ENCODE results near the gene SLX1A. TPM values are rescaled to one million over a fixed set of nuclear protein-coding genes. Genes with fewer than 3 reads are reported as not detected.

SLX1A gene
- total RNA-seq, 1 donor from 2014 or later, result 28.7 TPM

DNA sequence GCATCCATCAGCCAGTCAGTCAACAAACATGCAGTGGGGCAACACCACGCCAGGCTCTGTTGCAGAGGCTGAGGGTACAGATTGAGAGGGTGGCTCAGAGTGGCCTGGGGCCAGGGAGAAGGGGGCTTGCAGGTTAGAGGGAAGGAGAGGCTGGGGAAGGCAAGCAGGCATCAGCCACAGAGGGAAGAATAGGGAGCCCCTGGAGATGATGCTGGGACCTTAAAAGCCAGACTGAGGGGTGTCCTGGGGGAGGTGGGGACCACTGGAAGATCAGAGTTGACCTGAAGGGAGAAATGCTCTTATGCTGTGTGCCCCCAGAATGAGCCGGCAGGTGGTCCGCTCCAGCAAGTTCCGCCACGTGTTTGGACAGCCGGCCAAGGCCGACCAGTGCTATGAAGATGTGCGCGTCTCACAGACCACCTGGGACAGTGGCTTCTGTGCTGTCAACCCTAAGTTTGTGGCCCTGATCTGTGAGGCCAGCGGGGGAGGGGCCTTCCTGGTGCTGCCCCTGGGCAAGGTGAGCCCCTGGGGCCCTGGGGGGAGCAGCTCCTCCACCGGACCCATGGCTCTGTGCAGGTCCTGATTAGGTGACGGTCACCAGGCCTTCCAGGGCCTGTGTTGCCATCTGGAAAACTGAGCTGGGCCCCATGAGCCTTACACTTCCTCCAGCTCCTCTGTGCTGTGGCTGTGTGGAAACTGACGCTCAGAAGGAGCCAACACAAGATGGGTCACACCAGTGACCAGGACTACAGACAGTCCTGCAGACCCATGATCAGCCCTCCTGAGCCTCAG lies 8.6 kb upstream of the SLX1A start:
- DNase-seq (ENCODE audit: low spot score, unreplicated experiment), result no peak
- H3K9me3 Mint-ChIP-seq (ENCODE audit: low read depth), result no peaks in the 10 kb centered on the region
- H3K27me3 Mint-ChIP-seq, result peaks cover 20% of the 10 kb centered on the region
- no peaks in the 10 kb centered on the region for H3K4me1 Mint-ChIP-seq (ENCODE audit: low read depth)
- no peak overlapping the region for H3K27ac Mint-ChIP-seq
- no peaks in the 10 kb centered on the region for H3K36me3 Mint-ChIP-seq (ENCODE audit: insufficient read depth)
- no peak overlapping the region for H3K4me3 Mint-ChIP-seq (ENCODE audit: low read depth)
- TF ChIP-seq, protein P1, sequence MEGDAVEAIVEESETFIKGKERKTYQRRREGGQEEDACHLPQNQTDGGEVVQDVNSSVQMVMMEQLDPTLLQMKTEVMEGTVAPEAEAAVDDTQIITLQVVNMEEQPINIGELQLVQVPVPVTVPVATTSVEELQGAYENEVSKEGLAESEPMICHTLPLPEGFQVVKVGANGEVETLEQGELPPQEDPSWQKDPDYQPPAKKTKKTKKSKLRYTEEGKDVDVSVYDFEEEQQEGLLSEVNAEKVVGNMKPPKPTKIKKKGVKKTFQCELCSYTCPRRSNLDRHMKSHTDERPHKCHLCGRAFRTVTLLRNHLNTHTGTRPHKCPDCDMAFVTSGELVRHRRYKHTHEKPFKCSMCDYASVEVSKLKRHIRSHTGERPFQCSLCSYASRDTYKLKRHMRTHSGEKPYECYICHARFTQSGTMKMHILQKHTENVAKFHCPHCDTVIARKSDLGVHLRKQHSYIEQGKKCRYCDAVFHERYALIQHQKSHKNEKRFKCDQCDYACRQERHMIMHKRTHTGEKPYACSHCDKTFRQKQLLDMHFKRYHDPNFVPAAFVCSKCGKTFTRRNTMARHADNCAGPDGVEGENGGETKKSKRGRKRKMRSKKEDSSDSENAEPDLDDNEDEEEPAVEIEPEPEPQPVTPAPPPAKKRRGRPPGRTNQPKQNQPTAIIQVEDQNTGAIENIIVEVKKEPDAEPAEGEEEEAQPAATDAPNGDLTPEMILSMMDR (IDR thresholded peaks at IDR 0.05; ENCODE audit: unreplicated experiment), result no peak

DNA sequence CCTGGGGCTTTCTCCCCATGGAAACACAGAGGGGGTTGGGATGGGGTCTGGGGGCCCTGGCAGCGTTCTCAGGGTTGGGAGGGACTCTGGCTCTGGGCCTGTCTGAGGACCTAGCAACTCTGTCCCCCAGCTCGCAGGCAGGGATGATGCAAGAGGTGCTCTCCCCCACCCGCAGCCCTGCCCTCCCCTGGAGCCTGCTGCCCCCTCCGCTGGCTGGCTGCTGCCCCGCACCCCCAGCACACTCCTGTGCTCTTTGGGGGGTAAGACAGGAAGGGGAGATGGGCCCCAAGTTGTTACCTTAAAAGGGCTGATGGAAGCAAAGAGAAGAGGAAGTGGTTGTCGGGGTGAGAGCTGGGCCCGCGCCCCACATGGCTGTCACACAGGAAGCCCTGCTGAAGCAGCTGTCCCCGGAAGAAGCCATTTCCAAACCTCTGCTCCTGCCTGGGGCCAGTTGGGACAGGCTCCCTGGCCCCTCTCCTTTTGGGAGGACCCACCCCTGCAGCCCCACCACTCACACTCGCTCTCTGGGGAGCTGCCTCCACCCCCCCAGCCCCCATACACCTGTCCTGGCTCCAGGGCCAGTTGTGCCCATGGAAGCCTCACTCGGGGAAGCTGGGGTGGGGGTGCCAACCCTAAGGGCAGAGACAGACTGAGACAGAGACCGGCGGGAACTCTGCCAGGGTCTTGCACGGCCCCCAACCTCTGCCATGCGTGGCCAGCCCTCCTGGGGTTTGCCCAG lies 7.8 kb upstream of the SLX1A start:
- H3K9me3 Mint-ChIP-seq (ENCODE audit: low read depth), result no peaks in the 10 kb centered on the region
- no peaks in the 10 kb centered on the region for H3K4me1 Mint-ChIP-seq (ENCODE audit: low read depth)
- TF ChIP-seq, protein P1 (IDR thresholded peaks at IDR 0.05; ENCODE audit: unreplicated experiment), result no peak
- no peak overlapping the region for H3K4me3 Mint-ChIP-seq (ENCODE audit: low read depth)
- H3K36me3 Mint-ChIP-seq (ENCODE audit: insufficient read depth), result no peaks in the 10 kb centered on the region
- H3K27me3 Mint-ChIP-seq, result peaks cover 17% of the 10 kb centered on the region
- DNase-seq (ENCODE audit: low spot score, unreplicated experiment), result no peak
- no peak overlapping the region for H3K27ac Mint-ChIP-seq

DNA sequence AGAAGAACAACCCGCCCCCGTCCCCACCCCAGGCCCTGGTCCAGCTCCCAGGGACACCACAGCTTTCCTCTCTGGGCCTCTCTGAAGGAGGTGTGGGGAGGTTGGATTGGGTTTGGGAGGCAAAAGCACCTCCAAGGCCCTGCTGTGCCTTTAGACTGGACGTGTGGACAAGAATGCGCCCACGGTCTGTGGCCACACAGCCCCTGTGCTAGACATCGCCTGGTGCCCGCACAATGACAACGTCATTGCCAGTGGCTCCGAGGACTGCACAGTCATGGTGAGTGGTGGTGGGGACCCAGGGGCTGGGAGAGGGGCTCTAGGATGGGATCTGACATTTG lies 7.3 kb upstream of the SLX1A start:
- no peak overlapping the region for H3K27ac Mint-ChIP-seq
- no peak overlapping the region for H3K4me3 Mint-ChIP-seq (ENCODE audit: low read depth)
- TF ChIP-seq, protein P1 (IDR thresholded peaks at IDR 0.05; ENCODE audit: unreplicated experiment), result no peak
- peaks cover 14% of the 10 kb centered on the region for H3K27me3 Mint-ChIP-seq
- no peaks in the 10 kb centered on the region for H3K9me3 Mint-ChIP-seq (ENCODE audit: low read depth)
- no peaks in the 10 kb centered on the region for H3K4me1 Mint-ChIP-seq (ENCODE audit: low read depth)
- no peaks in the 10 kb centered on the region for H3K36me3 Mint-ChIP-seq (ENCODE audit: insufficient read depth)
- no peak for DNase-seq (ENCODE audit: low spot score, unreplicated experiment)

DNA sequence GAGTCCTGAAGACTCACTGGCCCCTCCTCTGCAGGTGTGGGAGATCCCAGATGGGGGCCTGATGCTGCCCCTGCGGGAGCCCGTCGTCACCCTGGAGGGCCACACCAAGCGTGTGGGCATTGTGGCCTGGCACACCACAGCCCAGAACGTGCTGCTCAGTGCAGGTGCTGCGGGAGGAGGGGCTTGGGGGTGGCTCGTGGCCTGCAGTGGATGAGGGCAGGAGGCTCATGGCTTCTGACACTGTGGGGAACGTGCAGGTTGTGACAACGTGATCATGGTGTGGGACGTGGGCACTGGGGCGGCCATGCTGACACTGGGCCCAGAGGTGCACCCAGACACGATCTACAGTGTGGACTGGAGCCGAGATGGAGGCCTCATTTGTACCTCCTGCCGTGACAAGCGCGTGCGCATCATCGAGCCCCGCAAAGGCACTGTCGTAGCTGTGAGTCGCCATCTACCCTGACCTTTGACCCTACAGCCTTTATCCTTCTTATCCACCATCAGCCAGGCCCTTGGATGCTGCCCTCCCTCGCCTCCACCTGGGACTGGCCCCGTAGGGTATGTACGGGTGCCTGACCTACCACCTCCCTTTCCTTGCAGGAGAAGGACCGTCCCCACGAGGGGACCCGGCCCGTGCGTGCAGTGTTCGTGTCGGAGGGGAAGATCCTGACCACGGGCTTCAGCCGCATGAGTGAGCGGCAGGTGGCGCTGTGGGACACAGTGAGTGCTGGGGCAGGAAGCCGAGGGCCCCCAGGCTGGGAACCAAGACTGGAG lies 6.7 kb upstream of the SLX1A start:
- Mint-ChIP-seq H3K4me1 (ENCODE audit: low read depth) (no peaks in the 10 kb centered on the region), H3K27ac (peak overlapping the region; percentile 52), H3K4me3 (ENCODE audit: low read depth) (no peak overlapping the region), H3K27me3 (peaks cover 12% of the 10 kb centered on the region), H3K36me3 (ENCODE audit: insufficient read depth) (no peaks in the 10 kb centered on the region), H3K9me3 (ENCODE audit: low read depth) (no peaks in the 10 kb centered on the region)
- TF ChIP-seq, protein P1 (IDR thresholded peaks at IDR 0.05; ENCODE audit: unreplicated experiment), result peak; percentile 63
- DNase-seq (ENCODE audit: low spot score, unreplicated experiment), result peak; percentile 49

DNA sequence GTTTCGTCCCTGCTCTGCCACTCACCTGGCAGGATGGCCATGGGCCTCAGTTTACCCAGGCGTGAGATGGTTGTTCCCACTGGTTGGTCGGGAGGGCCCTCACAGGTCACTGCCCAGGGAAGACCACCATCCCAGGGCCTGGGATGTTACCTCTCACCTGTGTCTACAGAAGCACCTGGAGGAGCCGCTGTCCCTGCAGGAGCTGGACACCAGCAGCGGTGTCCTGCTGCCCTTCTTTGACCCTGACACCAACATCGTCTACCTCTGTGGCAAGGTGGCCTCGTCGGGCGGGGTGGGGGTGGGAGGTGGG lies 6.2 kb upstream of the SLX1A start:
- no peak overlapping the region for H3K4me3 Mint-ChIP-seq (ENCODE audit: low read depth)
- H3K27me3 Mint-ChIP-seq, result peaks cover 9% of the 10 kb centered on the region
- DNase-seq (ENCODE audit: low spot score, unreplicated experiment), result no peak
- H3K4me1 Mint-ChIP-seq (ENCODE audit: low read depth), result no peaks in the 10 kb centered on the region
- TF ChIP-seq, protein P1 (IDR thresholded peaks at IDR 0.05; ENCODE audit: unreplicated experiment), result no peak
- H3K9me3 Mint-ChIP-seq (ENCODE audit: low read depth), result no peaks in the 10 kb centered on the region
- no peak overlapping the region for H3K27ac Mint-ChIP-seq
- no peaks in the 10 kb centered on the region for H3K36me3 Mint-ChIP-seq (ENCODE audit: insufficient read depth)
